Activated T-cell treated with anti-CD3 and anti-CD28 coated beads, Interleukin-2, amount 50 U/mL, for 4 hours (primary cell): ENCODE measurements around the gene HMCN2. TPM values are rescaled to one million over a fixed set of nuclear protein-coding genes. Genes with fewer than 3 reads are reported as not detected.

ENCODE experiments used
- ATAC-seq, 2 donors: fragments of 200-7000 bp; cut with Tn5 transposase; one replicate each; pipeline ENCODE4 v1.10.0; 2021
- DNase-seq: peaks from one replicate; pipeline ENCODE4 v3.0.0-alpha.2; 2020
- H3K27me3 Mint-ChIP-seq: one replicate; pipeline ENCODE4 v1.8.0; 2021; ENCODE audit warnings: low read depth, mixed read lengths
- H3K36me3 Mint-ChIP-seq: one replicate; pipeline ENCODE4 v1.8.0; 2022; ENCODE audit warnings: mixed read lengths; ENCODE audit not compliant: insufficient read depth
- H3K4me1 Mint-ChIP-seq: one replicate; pipeline ENCODE4 v1.8.0; 2021; ENCODE audit warnings: low read depth, mixed read lengths
- H3K4me3 Mint-ChIP-seq: one replicate; pipeline ENCODE4 v1.8.0; 2021; ENCODE audit warnings: mild to moderate bottlenecking, moderate library complexity, mixed read lengths
- H3K9me3 Mint-ChIP-seq: one replicate; pipeline ENCODE4 v1.8.0; 2021; ENCODE audit warnings: mixed read lengths
- total RNA-seq, 3 donors: library from RNA; stranded (reverse); gene quantifications; one replicate each; pipeline ENCODE4 v1.2.1, GENCODE V29; 2021

The HMCN2 gene
- total RNA-seq, 3 donors from 2014 or later = 0.03 to 0.05 TPM; not detected in 1

GRCh38 chr9:130407916-130408663, 142.5 kb downstream of the HMCN2 start:
- no peak overlapping the region for H3K4me3 Mint-ChIP-seq
- DNase-seq (no peak), ATAC-seq (no peak)

DNA sequence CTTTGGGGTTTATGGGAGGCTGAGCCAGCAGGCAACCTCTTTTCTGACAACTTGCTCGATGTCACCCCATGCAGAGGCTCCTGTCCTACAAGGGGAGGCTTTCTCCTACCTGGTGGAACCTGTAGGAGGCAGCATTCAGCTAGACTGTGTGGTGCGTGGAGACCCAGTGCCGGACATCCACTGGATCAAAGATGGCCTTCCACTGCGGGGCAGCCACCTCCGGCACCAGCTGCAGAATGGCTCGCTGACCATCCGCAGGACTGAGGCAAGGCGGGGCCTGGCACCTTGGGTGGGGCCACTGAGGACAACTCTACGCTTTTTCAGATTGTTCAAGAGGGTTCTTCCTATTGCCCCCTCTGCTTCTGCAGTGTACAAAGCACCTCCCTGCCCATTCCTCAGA, 143.1 kb downstream of the HMCN2 start:
- ATAC-seq (no peak), DNase-seq (no peak)
- no peaks in the 10 kb centered on the region for H3K4me1 Mint-ChIP-seq
- no peaks in the 10 kb centered on the region for H3K36me3 Mint-ChIP-seq
- no peak overlapping the region for H3K4me3 Mint-ChIP-seq
- no peaks in the 10 kb centered on the region for H3K9me3 Mint-ChIP-seq
- no peaks in the 10 kb centered on the region for H3K27me3 Mint-ChIP-seq

More at GRCh38 chr9:130407916-130408663, 142.5 kb downstream of the HMCN2 start:
- H3K4me1 Mint-ChIP-seq = no peaks in the 10 kb centered on the region
- H3K9me3 Mint-ChIP-seq = no peaks in the 10 kb centered on the region
- H3K27me3 Mint-ChIP-seq = no peaks in the 10 kb centered on the region
- no peaks in the 10 kb centered on the region for H3K36me3 Mint-ChIP-seq

DNA sequence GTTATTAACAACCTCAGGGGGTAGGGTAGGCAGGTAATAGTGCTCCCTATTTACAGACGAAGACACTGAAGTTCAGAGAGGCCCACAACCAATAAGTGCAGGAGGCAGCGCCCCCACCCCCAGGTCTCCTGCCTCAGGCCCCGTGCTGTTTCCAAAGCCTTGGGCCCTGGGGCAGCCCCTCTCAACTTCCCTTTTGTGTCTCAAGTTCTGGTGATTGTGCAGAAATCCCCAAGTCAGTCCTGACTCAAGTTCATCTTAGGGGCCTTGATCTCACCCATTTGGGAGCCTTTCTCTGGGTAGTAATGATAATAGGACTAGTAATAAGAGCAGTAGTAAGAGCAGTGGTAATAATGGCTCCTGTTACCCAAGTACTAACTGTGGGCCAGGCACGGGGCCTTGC, 143.7 kb downstream of the HMCN2 start:
- Mint-ChIP-seq H3K9me3 (no peaks in the 10 kb centered on the region), H3K4me1 (no peaks in the 10 kb centered on the region), H3K27me3 (no peaks in the 10 kb centered on the region), H3K36me3 (no peaks in the 10 kb centered on the region), H3K4me3 (no peak overlapping the region)
- DNase-seq (no peak), ATAC-seq (no peak)

- no peaks in the 10 kb centered on the region for H3K27me3 Mint-ChIP-seq
- no peak overlapping the region for H3K4me3 Mint-ChIP-seq
- no peak for ATAC-seq
- H3K9me3 Mint-ChIP-seq = no peaks in the 10 kb centered on the region
- H3K36me3 Mint-ChIP-seq = no peaks in the 10 kb centered on the region
- no peak for DNase-seq
- no peaks in the 10 kb centered on the region for H3K4me1 Mint-ChIP-seq
These were observed 144.9 kb downstream of the HMCN2 start for GRCh38 chr9:130410443-130410842.

DNA sequence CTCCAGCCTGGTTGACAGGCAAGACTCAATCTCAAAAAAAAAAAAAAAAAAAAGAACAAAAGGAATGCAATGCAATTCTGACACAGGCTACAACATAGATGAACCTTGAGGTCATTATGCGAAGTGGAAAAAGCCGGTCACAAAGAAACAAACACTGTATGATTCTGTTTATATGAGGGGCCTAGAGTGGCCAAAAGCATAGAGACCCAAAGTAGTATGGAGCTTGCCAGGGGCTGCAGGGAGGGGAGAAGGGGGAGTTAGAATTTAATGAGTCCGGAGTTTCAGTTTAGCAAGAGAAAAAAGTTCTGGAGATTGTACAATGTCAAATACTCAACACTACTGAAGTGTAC, 146.0 kb downstream of the HMCN2 start:
- Mint-ChIP-seq H3K4me3 (no peak overlapping the region), H3K36me3 (no peaks in the 10 kb centered on the region), H3K9me3 (no peaks in the 10 kb centered on the region), H3K4me1 (no peaks in the 10 kb centered on the region), H3K27me3 (peaks cover 2% of the 10 kb centered on the region)
- ATAC-seq (no peak), DNase-seq (no peak)

GRCh38 chr9:130414081-130414731, 148.6 kb downstream of the HMCN2 start:
- no peaks in the 10 kb centered on the region for H3K4me1 Mint-ChIP-seq
- DNase-seq (no peak), ATAC-seq (no peak)
- H3K27me3 Mint-ChIP-seq = peaks cover 2% of the 10 kb centered on the region
- H3K36me3 Mint-ChIP-seq = no peaks in the 10 kb centered on the region
- no peaks in the 10 kb centered on the region for H3K9me3 Mint-ChIP-seq
- H3K4me3 Mint-ChIP-seq = no peak overlapping the region

DNA sequence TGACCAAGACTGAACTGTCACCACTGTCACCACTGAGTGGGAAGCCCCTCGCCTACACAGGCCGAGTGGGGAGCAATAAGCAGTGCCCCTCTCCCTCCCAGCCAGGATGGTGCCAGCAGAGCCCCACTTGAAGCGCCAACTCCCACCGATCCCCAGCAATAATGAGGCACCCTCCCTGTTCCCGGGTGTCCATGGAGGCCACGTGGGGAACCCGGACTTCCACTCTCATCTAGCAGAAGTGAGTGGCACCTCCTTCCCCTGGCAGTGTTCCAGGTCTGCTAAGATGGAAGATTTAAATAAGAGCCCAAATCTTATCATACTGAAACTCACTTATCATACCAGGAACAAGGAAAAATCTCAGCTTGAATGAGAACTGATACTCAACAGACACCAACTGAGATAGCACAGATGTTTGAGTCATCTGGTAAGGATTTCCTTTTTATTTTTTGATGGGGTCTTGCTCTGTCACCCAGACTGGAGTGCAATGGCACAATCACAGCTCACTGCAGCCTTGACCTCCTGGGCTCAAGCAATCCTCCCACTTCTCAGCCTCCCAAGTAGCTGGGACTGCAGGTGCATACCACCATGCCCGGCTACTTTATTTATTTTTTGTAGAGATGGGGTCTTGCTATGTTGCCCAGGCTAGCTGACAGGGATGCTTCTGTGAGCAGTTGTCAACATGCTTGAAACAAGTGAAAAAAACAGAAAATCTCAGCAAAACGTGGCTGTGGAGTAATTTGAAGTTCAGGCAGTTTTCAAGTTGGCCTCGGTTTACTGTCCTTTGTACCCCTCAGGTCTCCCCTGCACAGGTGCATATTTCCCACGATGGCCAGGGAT, 149.6 kb downstream of the HMCN2 start:
- no peaks in the 10 kb centered on the region for H3K36me3 Mint-ChIP-seq
- no peaks in the 10 kb centered on the region for H3K4me1 Mint-ChIP-seq
- H3K4me3 Mint-ChIP-seq = no peak overlapping the region
- DNase-seq (no peak), ATAC-seq (peak in 1 of 2 donors; percentile 14)
- H3K9me3 Mint-ChIP-seq = no peaks in the 10 kb centered on the region
- peaks cover 2% of the 10 kb centered on the region for H3K27me3 Mint-ChIP-seq

- Mint-ChIP-seq H3K4me3 (no peak overlapping the region), H3K36me3 (no peaks in the 10 kb centered on the region)
These were observed 152.0 kb downstream of the HMCN2 start for GRCh38 chr9:130417602-130418001.

DNA sequence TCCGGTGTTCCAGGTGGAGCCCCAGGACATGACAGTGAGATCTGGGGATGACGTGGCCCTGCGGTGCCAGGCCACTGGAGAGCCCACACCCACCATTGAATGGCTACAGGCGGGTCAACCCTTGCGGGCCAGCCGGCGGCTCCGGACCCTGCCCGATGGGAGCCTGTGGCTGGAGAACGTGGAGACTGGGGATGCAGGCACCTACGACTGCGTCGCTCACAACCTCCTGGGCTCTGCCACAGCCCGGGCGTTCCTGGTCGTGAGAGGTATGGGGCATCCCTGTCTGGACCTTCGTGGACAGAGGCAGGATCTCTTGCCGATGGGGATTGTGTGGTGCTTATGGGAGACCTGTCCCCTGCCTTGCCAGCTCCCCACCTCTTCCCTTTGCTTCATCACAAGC, 153.2 kb downstream of the HMCN2 start:
- no peak for DNase-seq
- H3K4me1 Mint-ChIP-seq = no peaks in the 10 kb centered on the region
- no peaks in the 10 kb centered on the region for H3K9me3 Mint-ChIP-seq
- no peak overlapping the region for H3K4me3 Mint-ChIP-seq
- H3K27me3 Mint-ChIP-seq = peaks cover 8% of the 10 kb centered on the region
- H3K36me3 Mint-ChIP-seq = no peaks in the 10 kb centered on the region
- ATAC-seq = no peak

More at GRCh38 chr9:130417602-130418001, 152.0 kb downstream of the HMCN2 start:
- DNase-seq (no peak), ATAC-seq (no peak)
- Mint-ChIP-seq H3K27me3 (peaks cover 5% of the 10 kb centered on the region), H3K4me1 (no peaks in the 10 kb centered on the region), H3K9me3 (no peaks in the 10 kb centered on the region)

DNA sequence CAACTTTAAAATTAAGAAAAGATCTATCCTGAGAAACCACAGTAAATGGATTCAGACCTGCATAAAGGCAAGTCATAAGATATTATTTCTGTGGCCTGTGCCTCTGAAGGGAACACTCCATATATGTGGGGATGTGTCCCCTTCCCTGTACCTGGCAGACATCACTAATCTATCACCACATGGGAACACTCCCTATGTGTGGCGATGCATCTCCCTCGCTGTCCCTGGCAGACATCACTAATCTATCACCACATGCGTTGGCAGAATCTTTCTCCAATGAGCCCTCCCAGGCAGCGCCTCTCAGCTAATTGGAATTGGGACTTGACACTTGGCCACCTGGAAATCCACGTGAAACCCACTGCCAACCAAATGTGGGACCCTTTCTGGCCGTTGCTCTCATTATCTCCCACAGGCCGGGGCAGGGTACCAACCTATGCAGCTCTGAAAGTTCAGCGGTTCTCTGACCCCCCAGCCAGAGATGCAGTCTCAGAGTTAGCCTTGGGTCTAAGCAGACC, 154.0 kb downstream of the HMCN2 start:
- no peak overlapping the region for H3K4me3 Mint-ChIP-seq
- no peaks in the 10 kb centered on the region for H3K36me3 Mint-ChIP-seq
- H3K9me3 Mint-ChIP-seq = no peaks in the 10 kb centered on the region
- H3K27me3 Mint-ChIP-seq = peaks cover 8% of the 10 kb centered on the region
- ATAC-seq = no peak
- H3K4me1 Mint-ChIP-seq = no peaks in the 10 kb centered on the region
- DNase-seq = no peak

- H3K4me3 Mint-ChIP-seq = no peak overlapping the region
- H3K27me3 Mint-ChIP-seq = peaks cover 7% of the 10 kb centered on the region
- DNase-seq = no peak
- H3K36me3 Mint-ChIP-seq = no peaks in the 10 kb centered on the region
- H3K4me1 Mint-ChIP-seq = no peaks in the 10 kb centered on the region
- H3K9me3 Mint-ChIP-seq = no peaks in the 10 kb centered on the region
- no peak for ATAC-seq
These were observed 155.7 kb downstream of the HMCN2 start for GRCh38 chr9:130421154-130421801.

DNA sequence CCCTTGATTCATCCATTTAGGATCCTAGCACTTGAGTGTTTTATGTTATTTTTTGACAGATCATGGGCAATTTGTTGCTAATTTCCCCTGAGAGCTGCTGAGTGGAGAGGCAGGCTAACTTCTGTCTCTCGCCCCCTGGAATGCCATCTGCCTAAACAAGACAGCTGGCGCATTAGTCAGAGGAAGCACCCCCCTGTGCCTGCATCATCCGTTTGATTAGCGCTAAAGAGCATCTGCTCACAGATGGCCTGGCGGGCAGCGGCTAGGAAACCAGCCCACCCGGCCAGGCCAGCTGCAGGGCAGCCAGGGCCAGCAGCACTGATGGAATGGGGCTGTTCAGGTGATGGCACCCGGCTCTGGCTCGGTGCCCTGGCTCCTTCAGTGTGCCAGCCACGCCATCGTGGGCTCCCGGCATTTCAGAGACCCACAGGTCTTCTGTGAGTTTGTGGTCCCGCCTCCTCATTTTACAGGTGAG, 156.3 kb downstream of the HMCN2 start:
- H3K4me3 Mint-ChIP-seq = no peak overlapping the region
- no peaks in the 10 kb centered on the region for H3K9me3 Mint-ChIP-seq
- no peaks in the 10 kb centered on the region for H3K36me3 Mint-ChIP-seq
- no peak for ATAC-seq
- no peak for DNase-seq
- no peaks in the 10 kb centered on the region for H3K4me1 Mint-ChIP-seq
- H3K27me3 Mint-ChIP-seq = peaks cover 6% of the 10 kb centered on the region

DNA sequence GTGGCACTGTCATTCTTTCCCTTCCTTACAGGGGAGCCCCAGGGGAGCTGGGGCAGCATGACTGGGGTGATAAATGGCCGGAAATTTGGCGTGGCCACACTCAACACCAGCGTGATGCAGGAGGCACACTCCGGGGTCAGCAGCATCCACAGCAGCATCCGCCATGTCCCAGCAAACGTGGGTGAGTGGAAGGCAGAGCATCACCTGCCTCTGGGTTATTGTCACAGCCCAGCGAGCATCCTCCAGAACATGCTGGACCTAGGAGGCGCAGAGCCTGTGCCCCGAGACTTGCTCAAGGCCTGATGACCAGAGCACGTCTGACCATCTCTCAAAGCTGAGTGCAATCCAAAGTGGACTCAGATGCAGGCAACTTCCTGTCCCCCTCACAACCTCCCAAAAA, 157.0 kb downstream of the HMCN2 start:
- peaks cover 9% of the 10 kb centered on the region for H3K27me3 Mint-ChIP-seq
- no peaks in the 10 kb centered on the region for H3K36me3 Mint-ChIP-seq
- DNase-seq = no peak
- no peak overlapping the region for H3K4me3 Mint-ChIP-seq
- H3K9me3 Mint-ChIP-seq = no peaks in the 10 kb centered on the region
- ATAC-seq = no peak
- H3K4me1 Mint-ChIP-seq = no peaks in the 10 kb centered on the region

GRCh38 chr9:130423272-130423671, 157.7 kb downstream of the HMCN2 start:
- ATAC-seq (no peak), DNase-seq (no peak)
- Mint-ChIP-seq H3K4me3 (no peak overlapping the region), H3K27me3 (peaks cover 9% of the 10 kb centered on the region), H3K4me1 (no peaks in the 10 kb centered on the region), H3K9me3 (no peaks in the 10 kb centered on the region), H3K36me3 (no peaks in the 10 kb centered on the region)
